Muscle of arm (tissue), 12 donors: ENCODE data around the gene RALGDS. TPM values are rescaled to one million over a fixed set of nuclear protein-coding genes. Genes with fewer than 3 reads are reported as not detected.

Source experiments
- DNase-seq: peaks from one replicate; pipeline ENCODE4 v3.0.0-alpha.2; 2013
- polyA plus RNA-seq, 12 donors: library from polyadenylated mRNA; unstranded; fragments of 120-200 nt; gene quantifications; one replicate each; pipeline ENCODE4 v1.2.1, GENCODE V29; 2013; ENCODE audit not compliant: insufficient read length in 12 of 12

Gene RALGDS
- polyA plus RNA-seq, 12 donors = 41.7 to 77.0 (median 51.7) TPM; not detected in 1

GRCh38 chr9:133151601-133152525, 30.8 kb upstream of the RALGDS start:
- no peak for DNase-seq

GRCh38 chr9:133151041-133151440, 30.0 kb upstream of the RALGDS start:
- DNase-seq = no peak

DNA sequence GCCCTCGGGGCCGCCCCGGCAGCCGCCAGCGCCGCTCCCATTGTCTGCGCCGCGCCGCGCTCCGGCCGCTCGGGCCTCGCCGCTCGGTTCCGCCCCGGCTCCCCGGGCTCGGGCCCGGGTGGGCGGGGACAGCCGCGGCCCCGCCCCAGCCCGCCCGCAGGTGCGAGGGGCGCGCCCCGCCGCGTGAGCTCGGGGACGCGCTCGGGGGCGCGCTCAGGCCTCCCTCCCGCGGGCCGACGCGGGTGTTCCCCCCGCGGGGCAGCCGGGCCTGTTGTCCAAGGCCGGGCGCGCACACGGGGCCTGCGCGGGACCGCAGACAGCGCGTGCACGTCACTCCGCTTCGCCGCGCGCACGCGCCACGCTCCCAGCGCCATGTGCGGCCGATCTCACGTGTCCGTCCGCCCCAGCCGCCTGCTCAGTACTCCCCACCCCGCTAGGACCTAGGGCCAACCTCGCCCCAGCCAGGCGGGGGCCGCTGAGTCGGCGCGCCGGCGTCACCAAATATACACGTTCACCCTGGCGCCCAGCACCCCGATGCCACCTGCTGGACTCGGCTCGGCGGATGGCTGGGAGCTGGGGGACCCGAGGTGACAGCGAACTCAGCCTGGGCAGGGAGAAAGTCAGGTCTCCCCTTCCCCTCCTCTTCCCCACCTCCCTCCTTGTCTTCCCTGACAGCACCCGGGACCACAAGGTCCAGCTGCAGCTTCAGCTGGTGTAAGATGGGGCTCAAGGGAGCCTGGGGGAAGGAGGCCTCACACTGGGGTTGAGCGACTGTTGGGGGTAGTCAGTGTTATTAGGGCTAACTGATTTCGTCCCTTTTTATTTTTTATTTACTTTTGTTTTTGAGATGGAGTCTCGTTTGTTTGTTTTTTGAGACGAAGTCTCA, 28.3 kb upstream of the RALGDS start:
- peak; percentile 86 for DNase-seq

DNA sequence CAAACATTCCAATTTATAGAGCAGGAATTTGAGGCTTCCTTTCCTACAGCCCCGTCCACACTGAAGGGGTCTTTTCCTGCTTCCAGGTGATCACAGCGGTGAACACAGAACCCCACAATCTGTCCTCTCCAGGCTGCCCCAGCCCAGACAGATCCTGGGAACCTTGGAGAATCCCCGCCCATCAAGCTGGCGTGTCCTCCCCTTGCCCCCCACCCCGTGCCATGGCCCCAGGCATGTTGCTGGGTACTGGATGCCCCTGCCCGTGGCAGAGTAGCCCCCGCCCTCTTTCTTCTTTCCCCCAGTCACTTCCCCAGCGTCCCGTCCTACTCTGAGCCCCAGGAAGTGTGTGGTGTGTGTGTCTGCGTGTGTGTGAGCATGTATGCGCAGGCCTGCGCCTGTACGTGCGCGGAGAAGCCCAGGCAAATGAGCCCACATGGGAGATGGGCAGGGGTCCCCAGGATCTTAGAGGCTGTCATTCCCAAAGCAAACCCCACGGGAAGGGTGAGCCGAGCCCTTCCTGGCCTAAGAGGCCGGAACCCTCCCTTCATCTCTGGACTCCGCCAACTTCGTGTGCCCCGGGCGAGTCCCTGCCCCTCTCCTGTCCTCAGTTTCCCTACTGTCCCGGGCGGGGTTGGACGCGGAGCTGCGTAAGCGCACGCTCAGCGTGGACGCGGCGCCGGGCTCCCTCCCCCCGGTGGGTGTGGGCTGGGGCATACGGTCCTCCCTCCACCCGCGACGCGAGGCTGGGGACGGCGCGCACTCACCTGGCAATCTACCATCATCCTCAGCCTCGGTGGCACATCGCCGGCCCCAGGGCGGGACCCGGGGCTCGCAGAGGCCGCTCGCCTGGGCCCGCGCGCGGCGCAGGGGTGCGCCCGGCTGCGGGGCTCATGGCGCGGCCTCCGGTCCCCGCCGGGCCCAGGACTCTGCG, 27.4 kb upstream of the RALGDS start:
- peak; percentile 38 for DNase-seq

GRCh38 chr9:133147412-133148198, 26.6 kb upstream of the RALGDS start:
- DNase-seq = peak; percentile 63

GRCh38 chr9:133146746-133147411, 25.8 kb upstream of the RALGDS start:
- DNase-seq = no peak

DNA sequence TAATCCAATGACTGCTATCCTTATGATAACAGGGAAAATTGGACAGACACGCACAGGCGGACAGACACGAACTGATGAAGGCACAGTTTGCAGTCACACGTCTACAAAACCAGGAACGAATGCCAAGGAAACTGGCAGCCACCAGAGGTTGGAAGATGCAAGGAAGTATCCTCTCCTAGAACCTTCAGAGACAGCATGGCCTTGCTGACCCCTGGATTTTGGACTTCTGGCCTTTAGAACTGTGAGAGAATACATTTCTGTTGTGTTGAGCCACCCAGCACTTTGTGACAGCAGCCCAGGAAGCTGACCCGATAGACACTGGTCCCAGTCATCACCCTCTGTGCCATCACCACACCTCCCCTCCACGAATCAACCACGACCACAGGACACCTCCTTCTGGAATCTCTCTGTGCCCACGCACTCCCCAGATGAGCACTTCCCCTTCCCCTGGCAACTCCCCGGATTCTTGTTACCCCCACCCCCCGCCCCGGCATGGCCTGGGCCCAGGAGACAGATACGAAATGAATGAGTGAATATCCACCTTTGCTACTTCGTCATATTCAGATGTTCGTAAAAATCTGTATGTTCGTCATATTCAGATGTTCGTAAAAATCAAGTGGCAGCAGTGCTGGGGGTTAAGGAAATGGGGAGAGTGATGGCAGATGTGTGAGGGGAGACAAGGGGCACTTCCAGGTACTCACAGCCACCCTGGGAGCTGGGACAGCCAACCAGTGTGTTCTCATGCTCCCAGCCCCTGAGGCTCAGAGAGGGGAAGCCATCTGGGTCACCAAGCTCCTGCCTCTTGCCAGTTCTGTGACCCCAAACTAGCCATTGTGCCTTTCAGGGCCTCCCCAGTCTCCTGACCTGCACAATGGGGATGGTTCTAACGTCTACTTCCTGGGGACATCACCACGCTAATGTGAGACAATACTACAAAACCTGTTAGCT, 24.1 kb upstream of the RALGDS start:
- no peak for DNase-seq

DNA sequence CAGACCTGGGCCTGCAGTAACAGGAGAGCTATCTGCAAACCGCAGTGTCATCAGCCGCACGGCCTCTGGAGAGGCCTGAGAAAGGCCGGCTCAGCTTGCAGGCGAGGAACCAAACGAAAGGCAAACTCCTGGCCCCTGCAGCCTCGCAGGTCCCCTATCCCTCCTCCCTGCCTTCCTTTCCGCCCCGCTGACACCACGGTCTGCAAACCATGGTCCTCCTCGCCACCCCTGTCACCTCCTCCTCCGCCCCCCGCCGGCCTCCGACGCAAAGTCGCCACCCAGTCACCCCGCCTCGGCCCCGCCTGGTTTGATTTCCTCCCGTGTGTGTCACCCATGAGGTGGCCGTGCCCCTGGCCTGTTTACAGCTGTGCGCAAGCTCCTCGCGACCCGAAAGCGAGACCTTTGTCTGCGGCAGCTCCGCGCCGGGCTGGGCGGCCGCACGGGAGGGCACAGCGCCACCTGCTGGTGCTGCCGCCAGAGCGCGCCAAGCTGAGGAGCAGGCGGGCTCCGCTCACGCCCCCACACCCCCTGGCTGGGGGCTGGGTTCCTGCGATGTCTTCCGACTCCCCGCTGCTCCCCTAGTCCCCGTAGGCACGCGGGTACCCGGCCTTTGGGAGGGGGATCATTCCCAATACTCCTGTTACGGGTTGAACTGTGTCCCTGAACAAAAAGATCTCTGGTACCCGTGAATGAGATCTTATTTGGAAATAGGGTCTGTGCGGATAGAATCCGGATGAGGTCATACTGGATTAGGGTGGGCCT, 23.3 kb upstream of the RALGDS start:
- peak; percentile 78 for DNase-seq

DNA sequence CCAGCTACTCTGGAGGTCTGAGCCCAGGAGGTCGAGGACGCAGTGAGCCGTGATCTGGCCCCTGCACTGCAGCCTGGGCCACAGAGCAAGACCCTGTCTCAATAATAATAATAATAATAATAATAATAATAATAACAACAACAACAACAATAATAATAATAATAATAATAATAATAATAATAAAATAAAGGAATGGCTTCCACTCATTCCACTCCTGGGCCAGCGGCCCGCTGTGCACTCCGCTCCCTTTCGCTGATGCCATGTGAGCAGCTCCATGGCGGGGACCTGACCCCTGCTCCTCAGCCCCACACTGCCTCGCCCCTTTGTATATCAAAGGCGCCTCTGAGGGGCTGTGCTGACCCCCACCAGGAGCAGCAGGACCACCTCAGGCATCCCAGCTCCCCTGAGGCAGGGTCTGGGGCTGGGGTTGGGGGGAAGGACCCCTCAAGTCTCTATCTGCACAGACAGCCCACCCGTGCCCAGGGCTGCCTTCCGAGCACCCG, 22.6 kb upstream of the RALGDS start:
- no peak for DNase-seq

- no peak for DNase-seq
Observed at GRCh38 chr9:133142684-133143622, 21.9 kb upstream of the RALGDS start.

DNA sequence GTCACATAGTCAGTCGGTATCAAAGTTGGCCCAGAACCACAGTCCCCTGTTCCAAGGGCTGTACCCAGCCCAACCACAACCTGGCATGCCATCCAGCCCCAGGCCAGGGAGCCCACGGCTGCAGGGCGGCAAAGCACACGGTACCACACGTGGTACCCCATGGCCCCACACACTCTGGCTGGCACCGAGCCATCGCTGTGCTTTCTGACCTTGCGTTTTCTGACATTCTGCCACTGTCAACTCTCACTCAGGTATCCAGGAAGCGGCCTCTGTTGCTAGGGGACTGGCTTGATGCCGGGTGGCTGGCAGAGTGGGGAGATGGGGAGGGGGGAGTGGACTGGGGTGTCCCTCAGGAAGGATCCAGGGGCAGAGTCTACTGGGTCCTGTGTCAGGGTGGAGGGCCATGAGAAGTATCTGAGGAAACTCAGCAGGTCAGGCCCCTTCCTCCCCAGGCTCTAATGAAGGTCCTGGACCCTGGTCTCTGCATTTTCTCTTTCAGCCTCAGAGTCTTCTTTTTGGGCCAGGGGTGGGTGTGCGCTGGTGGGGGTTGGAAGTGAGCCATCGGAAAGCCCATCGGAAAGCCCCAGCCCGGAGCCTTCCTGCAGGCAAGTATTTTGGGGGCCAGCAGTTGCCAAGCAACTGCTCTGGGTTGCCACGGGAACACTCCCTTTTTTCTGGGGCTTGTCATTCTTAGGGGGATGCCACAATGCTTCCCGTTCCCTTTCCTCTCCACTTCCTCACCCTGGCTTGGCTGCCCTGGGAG, 21.0 kb upstream of the RALGDS start:
- DNase-seq = no peak

GRCh38 chr9:133140606-133141005, 19.6 kb upstream of the RALGDS start:
- DNase-seq = no peak

DNA sequence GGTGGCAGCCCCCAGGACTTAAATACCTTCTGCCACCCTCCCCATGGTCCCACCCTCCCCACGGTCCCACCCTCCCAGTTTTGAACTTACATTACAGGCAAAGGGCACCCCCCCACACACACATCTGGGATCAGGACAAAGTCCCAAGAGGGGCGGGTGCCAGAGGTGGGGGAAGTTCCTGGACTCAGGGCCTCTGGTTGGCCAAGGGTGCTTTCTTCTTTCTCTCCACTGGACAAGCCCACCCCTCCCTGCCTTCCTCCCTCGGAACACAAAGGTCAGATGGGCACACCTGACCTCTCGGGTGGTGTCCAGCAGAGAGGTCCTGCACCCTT, 19.1 kb upstream of the RALGDS start:
- no peak for DNase-seq

GRCh38 chr9:133139246-133140173, 18.5 kb upstream of the RALGDS start:
- no peak for DNase-seq
